OCI-LY3 (cell line): Measurements from ENCODE around the gene CDH8.

Source experiments
- H2AFZ ChIP-seq: fragments of 200-600, 300-600 bp; shearing (Covaris generic); 2 replicates; pipeline ENCODE4 v1.6.0; 2014; ENCODE audit warnings: antibody characterized with exemption, low read depth, low read length
- H3K27ac ChIP-seq: fragments of 200-600, 300-600 bp; sonication (generic); 2 replicates; pipeline ENCODE4 v1.5.1; 2014; ENCODE audit warnings: mild to moderate bottlenecking, low read length, moderate library complexity, mixed read lengths
- H3K27me3 ChIP-seq: fragments of 200-600, 300-600 bp; sonication (generic); 2 replicates; pipeline ENCODE4 v1.6.1; 2014; ENCODE audit warnings: low read depth, low read length, mixed read lengths
- H3K36me3 ChIP-seq: fragments of 200-600, 300-600 bp; sonication (generic); replicated peaks from 2 replicates; pipeline ENCODE3; 2014; ENCODE audit warnings: low read depth, low read length, mixed read lengths
- H3K4me1 ChIP-seq: fragments of 300-600, 200-600 bp; sonication (generic); 2 replicates; pipeline ENCODE4 v1.6.1; 2014; ENCODE audit warnings: low read length, mixed read lengths
- H3K4me2 ChIP-seq: fragments of 200-600, 300-600 bp; sonication (generic); 2 replicates; pipeline ENCODE4 v1.6.1; 2014; ENCODE audit warnings: low read length, mixed read lengths
- H3K4me3 ChIP-seq: fragments of 300-600, 200-600 bp; sonication (generic); 2 replicates; pipeline ENCODE4 v1.5.1; 2014; ENCODE audit warnings: antibody characterized with exemption, mild to moderate bottlenecking, low read length, moderate library complexity
- H3K79me2 ChIP-seq: fragments of 300-600, 200-600 bp; shearing (Covaris generic); 2 replicates; pipeline ENCODE4 v1.6.1; 2014; ENCODE audit warnings: mild to moderate bottlenecking, low read length, mixed read lengths
- H3K9ac ChIP-seq: fragments of 300-600, 200-600 bp; shearing (Covaris generic); 2 replicates; pipeline ENCODE4 v1.6.0; 2014; ENCODE audit warnings: mild to moderate bottlenecking, low read length, moderate library complexity
- H3K9me3 ChIP-seq: fragments of 200-600, 300-600 bp; shearing (Covaris generic); 2 replicates; pipeline ENCODE4 v1.6.1; 2014; ENCODE audit warnings: low read length, mixed read lengths; ENCODE audit not compliant: insufficient read depth
- H4K20me1 ChIP-seq: fragments of 200-600, 300-600 bp; sonication (generic); 2 replicates; pipeline ENCODE4 v1.6.1; 2016; ENCODE audit warnings: low read length, mixed read lengths; ENCODE audit not compliant: insufficient read depth
- CTCF ChIP-seq: fragments of 200-600, 300-600 bp; sonication (generic); IDR thresholded peaks from 2 replicates; pipeline ENCODE4 v1.5.1; 2014; ENCODE audit warnings: antibody characterized with exemption, low read length, low read depth
- EZH2phosphoT487 ChIP-seq: fragments of 200-600 bp; shearing (Covaris generic); IDR thresholded peaks from 2 replicates; pipeline ENCODE4 v1.6.1; 2018; ENCODE audit warnings: antibody characterized with exemption, mixed run types, low read depth

Gene CDH8

GRCh38 chr16:62064173-62064572 lies 27.9 kb upstream of the CDH8 start:
- H3K36me3 ChIP-seq, result no peaks in the 10 kb centered on the region
- no peak overlapping the region for H3K4me2 ChIP-seq
- H3K4me1 ChIP-seq, result no peaks in the 10 kb centered on the region
- H3K9ac ChIP-seq, result no peak overlapping the region
- H3K27me3 ChIP-seq, result no peaks in the 10 kb centered on the region
- no peaks in the 10 kb centered on the region for H3K9me3 ChIP-seq
- no peak overlapping the region for H3K27ac ChIP-seq
- no peak overlapping the region for H3K4me3 ChIP-seq
- no peaks in the 10 kb centered on the region for H4K20me1 ChIP-seq
- no peak overlapping the region for H2AFZ ChIP-seq
- no peak for TF ChIP-seq CTCF
- no peak for TF ChIP-seq EZH2phosphoT487
- no peaks in the 10 kb centered on the region for H3K79me2 ChIP-seq

- Histone ChIP-seq H4K20me1 (no peaks in the 10 kb centered on the region), H3K9me3 (no peaks in the 10 kb centered on the region), H3K36me3 (no peaks in the 10 kb centered on the region), H3K4me3 (no peak overlapping the region), H3K4me1 (no peaks in the 10 kb centered on the region), H3K27me3 (no peaks in the 10 kb centered on the region), H3K4me2 (no peak overlapping the region), H3K79me2 (no peaks in the 10 kb centered on the region), H2AFZ (no peak overlapping the region), H3K9ac (no peak overlapping the region), H3K27ac (no peak overlapping the region)
- TF ChIP-seq EZH2phosphoT487 (no peak), CTCF (no peak)
Observed at GRCh38 chr16:62060089-62060488, 23.9 kb upstream of the CDH8 start.

- Histone ChIP-seq H3K9ac (no peak overlapping the region), H3K4me3 (no peak overlapping the region), H3K27ac (no peak overlapping the region), H4K20me1 (no peaks in the 10 kb centered on the region), H3K27me3 (peaks cover 2% of the 10 kb centered on the region; the same call in 1 of the 2 replicates), H2AFZ (no peak overlapping the region), H3K4me1 (no peaks in the 10 kb centered on the region), H3K4me2 (no peak overlapping the region), H3K36me3 (no peaks in the 10 kb centered on the region), H3K79me2 (no peaks in the 10 kb centered on the region), H3K9me3 (no peaks in the 10 kb centered on the region)
- TF ChIP-seq EZH2phosphoT487 (no peak), CTCF (no peak)
Observed at GRCh38 chr16:62059527-62059926, 23.3 kb upstream of the CDH8 start.

GRCh38 chr16:62058412-62058811 lies 22.2 kb upstream of the CDH8 start:
- peaks cover 4% of the 10 kb centered on the region; the same call in 1 of the 2 replicates for H3K27me3 ChIP-seq
- no peaks in the 10 kb centered on the region for H3K79me2 ChIP-seq
- no peaks in the 10 kb centered on the region for H3K9me3 ChIP-seq
- no peak overlapping the region for H2AFZ ChIP-seq
- no peaks in the 10 kb centered on the region for H3K36me3 ChIP-seq
- no peak overlapping the region for H3K4me3 ChIP-seq
- no peak overlapping the region for H3K9ac ChIP-seq
- TF ChIP-seq CTCF (no peak), EZH2phosphoT487 (no peak)
- no peaks in the 10 kb centered on the region for H4K20me1 ChIP-seq
- H3K27ac ChIP-seq, result no peak overlapping the region
- no peaks in the 10 kb centered on the region for H3K4me1 ChIP-seq
- H3K4me2 ChIP-seq, result no peak overlapping the region
